IMR-90 (cell line): ENCODE results near the gene SPACA5B. TPM values are rescaled to one million over a fixed set of nuclear protein-coding genes. Genes with fewer than 3 reads are reported as not detected.

Experiments
- ATAC-seq: fragments of 200-7000 bp; cut with Tn5 transposase; 2 replicates; pipeline ENCODE4 v1.9.1; 2020; ENCODE audit warnings: low read depth, mild to moderate bottlenecking, moderate library complexity
- BruUV-seq: library from RNA; stranded (reverse); fragments of 400-500 nt; replicated peaks from 2 replicates; lab custom pipeline; 2021; lab: Mats Ljungman, UMichigan
- CTCF ChIA-PET: fragments of 300-600 bp; formaldehyde crosslinking; extraction: SDS; loops from one replicate; lab custom pipeline; 2021; ENCODE audit warnings: antibody characterized with exemption; lab: Yijun Ruan, JAX
- POLR2A ChIA-PET: fragments of 300-600 bp; sonication (Branson Sonifier 250); formaldehyde crosslinking; loops from one replicate; lab custom pipeline; 2022; ENCODE audit warnings: antibody characterized with exemption; ENCODE audit not compliant: unreplicated experiment; lab: Charles Lee
- DNase-seq: peaks from one replicate; pipeline ENCODE4 v3.0.0; 2013
- H2AFZ ChIP-seq: replicated peaks from 2 replicates; pipeline ENCODE3; 2013; ENCODE audit warnings: low read length, mild to moderate bottlenecking; ENCODE audit not compliant: poor library complexity
- H2AK5ac ChIP-seq: 2 replicates; pipeline ENCODE4 v1.6.1; 2013; ENCODE audit warnings: low read depth, low read length, inconsistent platforms
- H2AK9ac ChIP-seq: replicated peaks from 2 replicates; pipeline ENCODE3; 2013; ENCODE audit warnings: mild to moderate bottlenecking, low read depth, low read length, moderate library complexity; ENCODE audit not compliant: poor library complexity
- H2BK120ac ChIP-seq: 2 replicates; pipeline ENCODE4 v1.6.1; 2013; ENCODE audit warnings: low read depth, low read length, inconsistent platforms
- H2BK15ac ChIP-seq: 3 replicates; pipeline ENCODE4 v1.6.1; 2013; ENCODE audit warnings: low read depth, low read length, inconsistent platforms
- H2BK20ac ChIP-seq: 2 replicates; pipeline ENCODE4 v1.6.1; 2013; ENCODE audit warnings: low read depth, mild to moderate bottlenecking, inconsistent platforms, low read length, moderate library complexity
- H2BK5ac ChIP-seq: 2 replicates; pipeline ENCODE4 v1.6.1; 2013; ENCODE audit warnings: mild to moderate bottlenecking, low read depth, low read length, inconsistent platforms; ENCODE audit not compliant: poor library complexity, severe bottlenecking
- H3K14ac ChIP-seq: replicated peaks from 2 replicates; pipeline ENCODE4 v1.6.1; 2013; ENCODE audit warnings: low read depth, low read length, inconsistent platforms
- H3K18ac ChIP-seq: 2 replicates; pipeline ENCODE4 v1.6.1; 2013; ENCODE audit warnings: low read depth, low read length, control low read depth
- H3K23ac ChIP-seq: 2 replicates; pipeline ENCODE4 v1.6.1; 2013; ENCODE audit warnings: low read depth, low read length, inconsistent platforms
- H3K27ac ChIP-seq: 2 replicates; pipeline ENCODE4 v1.5.1; 2013; ENCODE audit warnings: mild to moderate bottlenecking, control low read depth, low read length; ENCODE audit not compliant: insufficient read depth
- H3K27me3 ChIP-seq: 2 replicates; pipeline ENCODE4 v1.6.1; 2013; ENCODE audit warnings: low read length; ENCODE audit not compliant: control insufficient read depth, insufficient read depth
- H3K36me3 ChIP-seq: 2 replicates; pipeline ENCODE4 v1.6.1; 2013; ENCODE audit warnings: low read length, mixed read lengths; ENCODE audit not compliant: control insufficient read depth, insufficient read depth
- H3K4ac ChIP-seq: 2 replicates; pipeline ENCODE4 v1.6.1; 2013; ENCODE audit warnings: low read depth, low read length, inconsistent platforms
- H3K4me1 ChIP-seq: 2 replicates; pipeline ENCODE4 v1.6.1; 2013; ENCODE audit warnings: low read length, mixed read lengths; ENCODE audit not compliant: control insufficient read depth, insufficient read depth
- H3K4me2 ChIP-seq: 2 replicates; pipeline ENCODE4 v1.6.1; 2013; ENCODE audit warnings: low read depth, mild to moderate bottlenecking, control low read depth, low read length, moderate library complexity
- H3K4me3 ChIP-seq: 2 replicates; pipeline ENCODE4 v1.5.1; 2013; ENCODE audit warnings: low read depth, mild to moderate bottlenecking, control low read depth, low read length, moderate library complexity; ENCODE audit not compliant: insufficient read depth
- H3K56ac ChIP-seq: 2 replicates; pipeline ENCODE4 v1.6.1; 2013; ENCODE audit warnings: low read length, inconsistent platforms; ENCODE audit not compliant: insufficient read depth; ENCODE audit errors: extremely low read depth
- H3K79me1 ChIP-seq, 2 experiments: 2 replicates each; pipeline ENCODE4 v1.6.1; 2013; ENCODE audit warnings: low read length in 2 of 2, inconsistent platforms in 1 of 2, low read depth in 1 of 2
- H3K9ac ChIP-seq: 2 replicates; pipeline ENCODE4 v1.6.1; 2013; ENCODE audit warnings: low read depth, low read length, control low read depth
- H3K9me1 ChIP-seq: 2 replicates; pipeline ENCODE4 v1.6.1; 2013; ENCODE audit warnings: low read length, inconsistent platforms; ENCODE audit not compliant: insufficient read depth
- H3K9me3 ChIP-seq: 2 replicates; pipeline ENCODE4 v1.6.1; 2013; ENCODE audit warnings: low read length; ENCODE audit not compliant: control insufficient read depth, insufficient read depth
- H4K20me1 ChIP-seq: 2 replicates; pipeline ENCODE4 v1.6.1; 2013; ENCODE audit warnings: low read length, inconsistent platforms; ENCODE audit not compliant: insufficient read depth
- H4K5ac ChIP-seq: 2 replicates; pipeline ENCODE4 v1.6.1; 2013; ENCODE audit warnings: mild to moderate bottlenecking, low read depth, low read length, control low read depth
- H4K8ac ChIP-seq, 2 experiments: 2 replicates each; pipeline ENCODE4 v1.6.1; 2013; ENCODE audit warnings: low read depth in 2 of 2, low read length in 2 of 2, control low read depth in 1 of 2, inconsistent platforms in 1 of 2
- H4K91ac ChIP-seq: 2 replicates; pipeline ENCODE4 v1.6.1; 2013; ENCODE audit warnings: low read depth, low read length, inconsistent platforms; ENCODE audit not compliant: insufficient read depth
- BHLHE40 ChIP-seq: fragments of 150-350 bp; IDR thresholded peaks from 2 replicates; pipeline ENCODE4 v1.6.1; 2016; ENCODE audit warnings: mild to moderate bottlenecking, low read depth, low read length
- CEBPB ChIP-seq: IDR thresholded peaks from 2 replicates; pipeline ENCODE4 v1.6.1; 2012; ENCODE audit warnings: low read depth, low read length, improper control_type of control experiment
- MAFK ChIP-seq: IDR thresholded peaks from 2 replicates; pipeline ENCODE4 v1.6.1; 2012; ENCODE audit warnings: low read depth, low read length, improper control_type of control experiment
- MXI1 ChIP-seq: IDR thresholded peaks from 2 replicates; pipeline ENCODE4 v1.6.1; 2012; ENCODE audit warnings: low read depth, mild to moderate bottlenecking, low read length, moderate library complexity, borderline replicate concordance
- NFE2L2 ChIP-seq: fragments of 150-350 bp; IDR thresholded peaks from 2 replicates; pipeline ENCODE4 v1.6.1; 2016; ENCODE audit warnings: low read depth, mild to moderate bottlenecking, low read length
- RCOR1 ChIP-seq: IDR thresholded peaks from 2 replicates; pipeline ENCODE4 v1.6.1; 2012; ENCODE audit warnings: mild to moderate bottlenecking, low read length, improper control_type of control experiment; ENCODE audit not compliant: insufficient replicate concordance
- WGBS, 2 experiments: methylation state at CpG; one replicate each; pipeline versions ENCODE4 v1.1.5 to v1.1.7; 2013; ENCODE audit warnings: missing lambda C conversion rate in 2 of 2; ENCODE audit not compliant: insufficient read length in 1 of 2; ENCODE audit errors: extremely low coverage in 2 of 2; 5-methylcytosine and 5-hydroxymethylcytosine counted together
- dilution Hi-C: fragments of 300-500 bp; cut with HindIII; formaldehyde crosslinking; loops from one replicate; pipeline ENCODE4 v1.14.3; 2018; ENCODE audit warnings: low sequenced_read_pairs; ENCODE audit not compliant: unreplicated experiment
- in situ Hi-C: fragments of 300-500 bp; cut with MboI; formaldehyde crosslinking; loops from 3 replicates; pipeline ENCODE4 v1.14.3; 2019; ENCODE audit warnings: low sequenced_read_pairs, inconsistent platforms, mixed read lengths
- intact Hi-C: fragments of 100-400 bp; cut with micrococcal nuclease; formaldehyde crosslinking; loops from 2 replicates; pipeline ENCODE4 v1.10.0; 2022
- polyA plus RNA-seq, 3 experiments: library from polyadenylated mRNA; depleted of rRNA; stranded (reverse); fragments of >200 nt; gene quantifications; 2 replicates each; pipeline ENCODE4 v1.2.3, GENCODE V29; 2012; ENCODE audit warnings: low replicate concordance in 1 of 3
- total RNA-seq: library from RNA; depleted of rRNA; stranded (reverse); fragments of >200 nt; gene quantifications from 2 replicates; pipeline ENCODE4 v1.2.3, GENCODE V29; 2012
- TF ChIP-seq, protein P1 (sequence below): fragments of 150-350 bp; IDR thresholded peaks from 2 replicates; pipeline ENCODE4 v1.6.1; 2017; ENCODE audit warnings: mild to moderate bottlenecking, antibody characterized with exemption, low read length, low read depth

SPACA5B gene
- total and polyA plus RNA-seq, 2 of the 4 experiments (the other 2 are of a cell fraction): not detected

DNA sequence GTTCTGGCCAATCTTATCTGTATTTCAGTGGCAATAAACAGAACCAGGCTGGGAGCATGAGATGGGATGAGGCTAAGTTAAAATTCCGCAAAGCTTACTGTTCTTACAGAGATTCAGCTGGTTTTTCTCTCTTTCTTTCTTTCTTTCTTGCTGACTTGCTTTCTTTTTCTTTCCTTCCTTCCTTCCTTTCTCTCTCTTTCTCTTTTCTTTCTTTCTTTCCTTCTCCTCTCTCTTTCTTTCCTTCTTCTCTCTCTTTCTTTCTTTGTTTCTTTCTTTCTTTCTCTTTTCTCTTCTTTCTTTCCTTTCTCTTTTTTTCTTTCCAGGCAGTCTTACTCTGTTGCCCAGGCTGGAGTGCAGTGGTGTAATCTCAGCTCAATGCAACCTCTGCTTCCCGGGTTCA is 24.4 kb downstream of the SPACA5B start:
- no peaks in the 10 kb centered on the region for H3K36me3 ChIP-seq
- H3K4me2 ChIP-seq: no peak overlapping the region
- 60% methylated on average over 1 of the region's 2 CpGs; no CpG with 5 or more reads in 1 of the 2 experiments for WGBS, 2 experiments
- no peak overlapping the region for H2AK5ac ChIP-seq
- no peak overlapping the region for H2BK120ac ChIP-seq
- H3K23ac ChIP-seq: no peak overlapping the region
- H3K27ac ChIP-seq: no peak overlapping the region
- no TSS peak for BruUV-seq
- no peak overlapping the region for H3K9ac ChIP-seq
- no peaks in the 10 kb centered on the region for H4K20me1 ChIP-seq
- no peak for ATAC-seq
- H2BK5ac ChIP-seq: no peak overlapping the region
- dilution Hi-C loops (no loop called here), intact Hi-C loops (no loop called here), in situ Hi-C loops (no loop called here)
- H2BK20ac ChIP-seq: no peak overlapping the region
- ChIA-PET CTCF (no interaction called here), POLR2A (no interaction called here)
- no peak for DNase-seq
- H2AK9ac ChIP-seq: no peak overlapping the region
- no peak for TF ChIP-seq BHLHE40
- no peak for TF ChIP-seq RCOR1
- no peak for TF ChIP-seq MXI1
- no peak for TF ChIP-seq NFE2L2
- TF ChIP-seq, protein P1, sequence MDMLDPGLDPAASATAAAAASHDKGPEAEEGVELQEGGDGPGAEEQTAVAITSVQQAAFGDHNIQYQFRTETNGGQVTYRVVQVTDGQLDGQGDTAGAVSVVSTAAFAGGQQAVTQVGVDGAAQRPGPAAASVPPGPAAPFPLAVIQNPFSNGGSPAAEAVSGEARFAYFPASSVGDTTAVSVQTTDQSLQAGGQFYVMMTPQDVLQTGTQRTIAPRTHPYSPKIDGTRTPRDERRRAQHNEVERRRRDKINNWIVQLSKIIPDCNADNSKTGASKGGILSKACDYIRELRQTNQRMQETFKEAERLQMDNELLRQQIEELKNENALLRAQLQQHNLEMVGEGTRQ: no peak
- no peak for TF ChIP-seq CEBPB
- TF ChIP-seq MAFK: no peak
- no peak overlapping the region for H4K91ac ChIP-seq
- no peak overlapping the region for H3K4ac ChIP-seq
- no peak overlapping the region for H3K18ac ChIP-seq
- H3K9me3 ChIP-seq: no peaks in the 10 kb centered on the region
- no peaks in the 10 kb centered on the region for H3K4me1 ChIP-seq
- H3K9me1 ChIP-seq: no peaks in the 10 kb centered on the region
- H3K14ac ChIP-seq: no peak overlapping the region
- no peak overlapping the region for H2AFZ ChIP-seq
- no peak overlapping the region for H3K56ac ChIP-seq
- no peak overlapping the region for H4K5ac ChIP-seq
- H4K8ac ChIP-seq: no peak overlapping the region
- no peak overlapping the region for H2BK15ac ChIP-seq
- H3K4me3 ChIP-seq: no peak overlapping the region
- H3K27me3 ChIP-seq: peaks cover 2% of the 10 kb centered on the region; the same call in 1 of the 2 replicates
- H3K79me1 ChIP-seq: no peaks in the 10 kb centered on the region
